Stimulated activated CD8-positive, alpha-beta memory T cell treated with anti-CD3 and anti-CD28 coated beads, Interleukin-15, amount 100 ng/mL, for 1 hour (primary cell): ENCODE results near the gene IGFBP3.

Experiments
- DNase-seq: peaks from one replicate; pipeline ENCODE4 v3.0.0-alpha.2; 2020; ENCODE audit warnings: low read depth

Gene IGFBP3

DNA sequence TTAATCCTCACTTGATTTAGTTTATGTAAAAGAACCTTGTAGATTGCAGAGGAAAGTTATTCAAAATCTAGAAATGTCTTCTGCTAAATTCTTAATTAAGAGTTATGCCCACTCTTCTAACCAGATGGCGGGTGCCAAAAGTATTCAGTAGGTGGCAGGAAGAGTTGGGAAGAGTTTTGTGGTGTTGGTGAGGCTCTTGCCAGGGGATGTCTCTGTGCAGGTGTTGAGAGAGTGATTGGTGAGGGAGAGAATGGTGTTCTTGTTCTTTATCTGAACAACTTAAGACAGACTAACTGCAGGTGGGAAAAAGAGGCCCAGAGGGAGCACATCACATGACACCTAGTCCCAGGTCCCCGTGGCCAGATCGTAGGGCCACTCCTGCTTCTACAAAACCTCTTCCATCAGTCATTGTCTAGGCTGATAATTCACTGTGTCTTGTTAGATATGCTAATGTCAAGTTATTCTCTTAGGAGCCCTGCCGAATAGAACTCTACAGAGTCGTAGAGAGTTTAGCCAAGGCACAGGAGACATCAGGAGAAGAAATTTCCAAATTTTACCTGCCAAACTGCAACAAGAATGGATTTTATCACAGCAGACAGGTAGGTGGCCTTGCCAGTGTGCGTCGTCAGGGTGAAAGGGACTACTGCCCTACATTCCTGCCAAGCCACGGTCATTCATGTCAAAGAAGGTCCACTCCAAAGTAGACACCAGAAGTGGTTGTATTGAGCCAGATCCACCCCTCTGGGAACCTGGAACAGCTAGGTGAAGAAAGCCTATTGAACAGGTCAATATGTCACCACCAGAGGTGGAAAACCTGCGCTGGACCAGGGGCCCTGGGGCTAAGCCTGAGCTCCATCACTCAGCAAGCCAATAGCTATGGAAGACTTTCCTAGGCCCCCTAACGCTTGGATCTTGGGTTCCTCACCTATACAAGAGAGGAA lies 29.3 kb downstream of the IGFBP3 start:
- no peak for DNase-seq

DNA sequence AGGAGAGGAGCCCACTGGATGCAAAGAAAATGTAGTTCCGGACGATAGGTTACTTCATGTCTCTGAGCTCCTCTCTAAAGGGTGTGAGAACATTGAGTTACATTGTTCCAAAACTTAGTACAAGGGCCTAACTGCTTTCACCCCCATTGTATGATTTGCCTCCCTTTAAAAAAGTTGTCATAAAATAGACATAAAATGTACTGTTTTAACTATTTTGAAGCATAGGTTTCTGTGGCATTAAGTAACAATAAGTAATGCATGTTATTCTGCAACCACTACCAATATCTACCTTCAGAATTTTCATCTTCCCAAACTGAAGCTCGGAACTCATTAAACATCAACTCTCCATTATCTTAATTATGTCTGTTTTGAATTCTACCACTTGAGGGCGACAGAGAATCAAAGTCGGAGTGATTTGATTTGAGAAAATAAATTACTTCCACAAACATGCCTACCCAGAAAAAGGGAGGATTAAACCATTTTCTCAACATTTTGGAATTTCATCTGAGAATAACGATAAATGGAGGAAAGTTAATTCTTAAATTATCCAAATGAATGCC lies 30.1 kb downstream of the IGFBP3 start:
- DNase-seq = no peak

GRCh38 chr7:45890125-45890901 lies 30.8 kb downstream of the IGFBP3 start:
- no peak for DNase-seq

GRCh38 chr7:45889367-45890067 lies 31.6 kb downstream of the IGFBP3 start:
- no peak for DNase-seq

DNA sequence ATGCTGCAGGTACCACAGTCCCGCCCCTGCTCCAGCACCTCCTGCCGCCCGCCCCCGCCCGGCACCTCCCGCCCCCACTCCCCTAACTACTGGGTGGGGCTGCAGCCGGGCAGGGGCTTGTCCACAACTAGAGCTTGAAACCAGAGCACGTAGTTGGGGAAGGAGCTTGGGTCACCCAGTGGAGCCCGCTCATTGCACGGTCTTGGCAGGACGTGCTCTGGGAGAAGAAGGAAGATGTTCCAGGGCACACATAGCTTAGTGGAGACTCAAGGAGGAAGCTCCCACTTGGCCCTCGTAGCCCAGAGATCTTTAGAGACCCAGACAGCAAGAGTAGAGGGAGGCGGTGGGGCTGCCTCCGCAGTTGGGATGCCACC lies 32.1 kb downstream of the IGFBP3 start:
- DNase-seq = no peak

GRCh38 chr7:45888185-45888992 lies 32.7 kb downstream of the IGFBP3 start, which contains the start of gene IGFBP1:
TSS of gene IGFBP1 (plus strand) at chr7:45888488. CDS start at chr7:45888653, 165 bp downstream.
- no peak for DNase-seq

DNA sequence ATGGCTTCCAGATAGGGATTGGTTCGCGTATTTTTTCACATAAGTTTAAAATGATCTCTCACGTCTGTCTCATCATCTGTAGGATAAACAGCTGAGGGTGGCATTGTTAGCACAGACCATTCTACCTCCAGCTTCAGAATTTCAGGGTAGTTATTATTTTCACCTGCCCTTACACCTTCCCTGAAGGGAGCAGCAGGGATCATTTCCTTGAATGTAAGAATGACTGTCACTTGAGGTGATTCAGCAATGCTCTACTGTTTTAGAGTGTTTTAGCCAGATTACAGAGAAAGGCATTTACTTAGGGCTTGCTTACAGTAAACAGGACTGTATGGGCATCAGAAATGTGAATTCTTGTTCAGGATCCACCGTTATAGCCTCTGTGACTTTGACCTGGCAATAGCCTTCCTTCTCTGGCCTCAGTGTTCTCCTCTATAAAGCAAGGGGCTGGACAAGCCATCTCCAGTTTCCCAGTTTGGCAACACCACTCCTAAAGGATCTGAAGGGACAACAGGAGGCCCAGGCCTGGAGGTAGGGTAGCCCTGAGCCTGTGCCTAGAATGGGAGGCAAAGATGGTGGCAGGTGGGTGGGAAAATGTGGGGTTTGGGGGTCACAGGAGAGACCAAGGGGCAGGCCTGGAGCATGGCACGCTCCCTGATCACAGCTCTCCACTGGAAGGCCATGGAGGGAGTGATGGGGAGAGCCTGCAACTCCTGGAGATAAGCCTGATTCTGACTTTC lies 34.0 kb downstream of the IGFBP3 start:
- DNase-seq = no peak

GRCh38 chr7:45885264-45885882 lies 35.7 kb downstream of the IGFBP3 start:
- no peak for DNase-seq

GRCh38 chr7:45884136-45884535 lies 36.9 kb downstream of the IGFBP3 start:
- DNase-seq = no peak

DNA sequence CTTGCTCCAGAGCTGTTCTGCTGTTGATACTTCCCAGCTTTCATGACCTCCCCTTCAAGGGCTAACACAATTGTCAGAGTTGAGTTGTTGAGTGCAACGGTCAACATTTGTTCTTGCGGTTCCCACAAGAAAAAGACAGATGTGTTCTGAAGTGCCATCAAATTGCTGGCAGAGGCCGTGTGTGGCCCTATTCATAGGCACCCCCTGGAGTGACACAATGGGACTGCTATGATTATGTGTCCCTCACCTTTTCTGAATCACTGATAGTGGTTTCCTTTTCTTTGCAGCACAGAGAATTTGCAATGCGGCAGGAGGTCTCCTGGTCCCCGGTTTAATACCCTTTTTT lies 38.6 kb downstream of the IGFBP3 start:
- no peak for DNase-seq

DNA sequence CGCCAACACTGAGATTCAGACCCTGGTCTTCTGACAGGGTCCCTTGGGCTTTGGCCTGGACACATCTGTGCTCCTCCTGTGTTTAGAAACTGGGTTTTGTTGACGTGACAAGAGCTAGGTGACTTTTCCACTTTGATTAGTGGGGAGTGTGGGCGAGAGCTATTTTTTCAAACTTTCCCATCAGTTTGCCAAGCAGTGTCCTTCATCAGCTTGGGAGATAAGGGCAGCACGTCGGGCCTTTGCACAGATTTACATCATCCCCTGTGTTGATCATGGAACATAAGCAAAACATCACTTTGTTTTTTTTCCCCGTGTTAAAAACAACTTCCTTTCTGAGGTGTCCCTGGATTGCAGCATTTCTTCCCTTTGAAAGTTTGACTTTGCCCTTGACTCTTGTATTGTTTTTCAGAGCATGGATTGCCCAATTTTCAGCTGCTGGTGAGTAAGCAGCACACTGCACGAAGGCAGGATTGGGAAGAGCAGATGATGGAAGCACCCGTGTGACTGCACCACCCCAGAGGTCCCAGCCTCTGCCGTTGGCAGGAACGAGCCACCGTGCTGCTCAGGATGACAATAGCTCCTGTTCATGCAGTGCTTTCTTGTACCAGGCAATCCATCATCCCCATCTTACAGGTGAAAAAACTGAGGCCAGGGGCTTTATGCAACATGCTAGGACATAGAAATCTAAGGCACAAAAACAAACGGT lies 39.2 kb downstream of the IGFBP3 start:
- no peak for DNase-seq

DNA sequence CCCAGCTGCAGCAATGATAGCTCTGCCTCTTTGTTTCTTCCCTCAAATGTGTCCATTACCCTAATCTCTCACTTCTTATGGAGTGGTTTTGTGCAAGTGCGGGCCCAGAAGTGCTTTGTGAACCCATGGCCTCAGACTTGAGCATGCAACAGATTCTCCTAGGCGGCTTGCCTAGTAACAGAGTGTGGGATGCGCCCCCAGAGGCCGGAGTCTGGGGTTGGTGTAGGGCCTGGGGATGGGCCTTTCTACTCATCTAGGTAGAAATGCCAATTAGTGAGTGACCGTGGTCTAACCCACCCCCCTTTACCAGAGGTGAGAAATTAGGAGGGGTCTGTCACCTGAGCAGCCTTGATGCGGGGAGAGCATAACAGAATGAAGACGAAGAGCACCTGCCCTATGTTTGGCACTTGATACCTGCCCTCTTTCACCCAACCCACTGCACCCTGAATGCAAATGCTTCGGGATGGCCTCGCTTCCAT lies 39.8 kb downstream of the IGFBP3 start:
- no peak for DNase-seq

DNA sequence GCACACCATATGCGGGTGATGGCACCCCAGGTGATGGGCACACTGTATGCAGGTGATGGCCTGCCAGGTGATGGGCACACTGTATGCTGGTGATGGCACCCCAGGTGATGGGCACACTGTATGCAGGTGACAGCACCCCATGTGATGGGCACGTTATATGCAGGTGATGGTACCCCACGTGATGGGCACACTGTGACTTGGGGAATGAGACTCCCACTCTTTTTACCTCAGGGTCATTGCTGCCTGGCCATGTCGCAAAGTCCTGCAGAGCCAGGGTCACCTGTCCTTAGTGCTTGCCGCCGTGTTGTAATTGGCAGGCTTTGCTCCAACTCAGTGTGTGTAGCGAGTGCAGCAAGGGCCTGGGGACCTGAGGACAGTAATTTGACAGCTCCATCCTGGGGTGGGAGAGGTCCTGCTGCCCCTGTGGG lies 40.6 kb downstream of the IGFBP3 start:
- no peak for DNase-seq

GRCh38 chr7:45878457-45879144 lies 42.5 kb downstream of the IGFBP3 start:
- no peak for DNase-seq

GRCh38 chr7:45876519-45876918 lies 44.6 kb downstream of the IGFBP3 start:
- no peak for DNase-seq

GRCh38 chr7:45874408-45875131 lies 46.5 kb downstream of the IGFBP3 start:
- no peak for DNase-seq

GRCh38 chr7:45873355-45873754 lies 47.7 kb downstream of the IGFBP3 start:
- no peak for DNase-seq

- no peak for DNase-seq
Observed at GRCh38 chr7:45873035-45873354, 48.1 kb downstream of the IGFBP3 start, which contains the start of gene CCDC201. TSS of gene CCDC201 (minus strand) at chr7:45873082. CDS start at chr7:45873007, 75 bp downstream.
